Chondrocyte (in vitro differentiated cells): ENCODE results near the gene DHX57. TPM values are rescaled to one million over a fixed set of nuclear protein-coding genes. Genes with fewer than 3 reads are reported as not detected.
A peak's percentile ranks its signal among the peaks of the same experiment; 100 is the strongest.

Experiments used
- DNase-seq: peaks from one replicate; pipeline ENCODE4 v3.0.0; 2021; ENCODE audit warnings: mixed read lengths, low spot score
- H3K27ac Mint-ChIP-seq: one replicate; pipeline ENCODE4 v1.8.0; 2021; ENCODE audit warnings: mild to moderate bottlenecking, moderate library complexity, mixed read lengths; ENCODE audit not compliant: unreplicated experiment
- H3K27me3 Mint-ChIP-seq: 2 replicates; pipeline ENCODE4 v1.8.0; 2021; ENCODE audit warnings: low read depth, mixed read lengths
- H3K36me3 Mint-ChIP-seq: 2 replicates; pipeline ENCODE4 v1.8.0; 2021; ENCODE audit warnings: low read depth, mixed read lengths
- H3K4me1 Mint-ChIP-seq: 2 replicates; pipeline ENCODE4 v1.8.0; 2021; ENCODE audit warnings: low read depth, mild to moderate bottlenecking, mixed read lengths
- H3K4me3 Mint-ChIP-seq: one replicate; pipeline ENCODE4 v1.8.0; 2021; ENCODE audit warnings: mild to moderate bottlenecking, moderate library complexity, mixed read lengths; ENCODE audit not compliant: unreplicated experiment
- H3K9me3 Mint-ChIP-seq: 2 replicates; pipeline ENCODE4 v1.8.0; 2021; ENCODE audit warnings: low read depth, mixed read lengths
- total RNA-seq: library from RNA; stranded (reverse); gene quantifications from 3 replicates; pipeline ENCODE4 v1.2.1, GENCODE V29; 2021
- TF ChIP-seq, protein P1 (sequence below): fragments of 200-600 bp; sonication (generic); IDR thresholded peaks from 2 replicates; pipeline ENCODE4 v1.5.0; 2021; ENCODE audit warnings: antibody characterized with exemption, mild to moderate bottlenecking, moderate library complexity

The DHX57 gene
- total RNA-seq, 1 donor from 2014 or later: 18.2 TPM

DNA sequence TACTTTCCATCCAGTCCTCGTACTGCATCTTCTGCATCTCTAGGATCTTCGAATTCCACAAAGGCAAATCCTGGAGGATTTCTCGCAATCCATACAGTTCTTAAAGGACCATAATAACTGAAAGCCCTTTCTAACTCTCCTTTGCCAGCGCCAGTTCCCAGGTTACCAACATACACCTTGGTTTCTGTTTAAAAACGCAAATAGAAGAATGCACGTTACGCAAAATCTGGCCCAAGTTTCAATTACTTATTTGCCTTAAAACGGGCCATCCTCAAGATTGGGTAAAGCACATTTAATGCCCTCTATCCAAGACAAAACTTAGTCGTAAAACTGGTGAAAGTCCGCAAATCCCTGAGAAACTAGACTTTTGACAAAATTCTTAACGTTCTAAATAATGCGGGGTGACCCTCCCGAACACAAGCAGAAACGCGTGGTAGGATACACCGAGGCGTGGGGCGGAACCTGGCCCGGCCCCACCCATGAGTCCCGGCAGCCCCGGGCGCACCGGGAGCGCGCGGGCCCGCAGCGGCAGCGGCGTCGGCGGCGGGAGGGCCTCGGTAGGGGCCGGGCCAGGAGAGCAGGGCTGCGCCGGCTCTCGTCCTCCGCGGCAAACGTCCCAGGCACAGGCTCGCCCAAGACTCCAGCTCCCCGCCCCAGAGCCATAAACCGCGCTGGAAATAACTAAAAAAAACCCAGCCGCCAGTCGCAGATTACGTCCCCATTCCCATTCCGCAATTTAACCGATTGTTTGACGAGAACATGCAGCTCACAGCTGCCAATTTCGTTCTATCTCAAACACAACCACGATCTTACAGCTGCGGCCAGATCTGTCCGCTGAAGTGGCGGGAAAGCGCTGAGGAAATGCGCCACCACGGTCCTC is 125.5 kb downstream of the DHX57 start:
- H3K36me3 Mint-ChIP-seq: peaks cover 37% of the 10 kb centered on the region
- H3K27me3 Mint-ChIP-seq: no peaks in the 10 kb centered on the region
- TF ChIP-seq, protein P1, sequence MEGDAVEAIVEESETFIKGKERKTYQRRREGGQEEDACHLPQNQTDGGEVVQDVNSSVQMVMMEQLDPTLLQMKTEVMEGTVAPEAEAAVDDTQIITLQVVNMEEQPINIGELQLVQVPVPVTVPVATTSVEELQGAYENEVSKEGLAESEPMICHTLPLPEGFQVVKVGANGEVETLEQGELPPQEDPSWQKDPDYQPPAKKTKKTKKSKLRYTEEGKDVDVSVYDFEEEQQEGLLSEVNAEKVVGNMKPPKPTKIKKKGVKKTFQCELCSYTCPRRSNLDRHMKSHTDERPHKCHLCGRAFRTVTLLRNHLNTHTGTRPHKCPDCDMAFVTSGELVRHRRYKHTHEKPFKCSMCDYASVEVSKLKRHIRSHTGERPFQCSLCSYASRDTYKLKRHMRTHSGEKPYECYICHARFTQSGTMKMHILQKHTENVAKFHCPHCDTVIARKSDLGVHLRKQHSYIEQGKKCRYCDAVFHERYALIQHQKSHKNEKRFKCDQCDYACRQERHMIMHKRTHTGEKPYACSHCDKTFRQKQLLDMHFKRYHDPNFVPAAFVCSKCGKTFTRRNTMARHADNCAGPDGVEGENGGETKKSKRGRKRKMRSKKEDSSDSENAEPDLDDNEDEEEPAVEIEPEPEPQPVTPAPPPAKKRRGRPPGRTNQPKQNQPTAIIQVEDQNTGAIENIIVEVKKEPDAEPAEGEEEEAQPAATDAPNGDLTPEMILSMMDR: no peak
- peaks cover 38% of the 10 kb centered on the region for H3K4me1 Mint-ChIP-seq
- peak overlapping the region; percentile 89 for H3K4me3 Mint-ChIP-seq
- H3K9me3 Mint-ChIP-seq: no peaks in the 10 kb centered on the region
- DNase-seq: no peak
- peak overlapping the region; percentile 95 for H3K27ac Mint-ChIP-seq

DNA sequence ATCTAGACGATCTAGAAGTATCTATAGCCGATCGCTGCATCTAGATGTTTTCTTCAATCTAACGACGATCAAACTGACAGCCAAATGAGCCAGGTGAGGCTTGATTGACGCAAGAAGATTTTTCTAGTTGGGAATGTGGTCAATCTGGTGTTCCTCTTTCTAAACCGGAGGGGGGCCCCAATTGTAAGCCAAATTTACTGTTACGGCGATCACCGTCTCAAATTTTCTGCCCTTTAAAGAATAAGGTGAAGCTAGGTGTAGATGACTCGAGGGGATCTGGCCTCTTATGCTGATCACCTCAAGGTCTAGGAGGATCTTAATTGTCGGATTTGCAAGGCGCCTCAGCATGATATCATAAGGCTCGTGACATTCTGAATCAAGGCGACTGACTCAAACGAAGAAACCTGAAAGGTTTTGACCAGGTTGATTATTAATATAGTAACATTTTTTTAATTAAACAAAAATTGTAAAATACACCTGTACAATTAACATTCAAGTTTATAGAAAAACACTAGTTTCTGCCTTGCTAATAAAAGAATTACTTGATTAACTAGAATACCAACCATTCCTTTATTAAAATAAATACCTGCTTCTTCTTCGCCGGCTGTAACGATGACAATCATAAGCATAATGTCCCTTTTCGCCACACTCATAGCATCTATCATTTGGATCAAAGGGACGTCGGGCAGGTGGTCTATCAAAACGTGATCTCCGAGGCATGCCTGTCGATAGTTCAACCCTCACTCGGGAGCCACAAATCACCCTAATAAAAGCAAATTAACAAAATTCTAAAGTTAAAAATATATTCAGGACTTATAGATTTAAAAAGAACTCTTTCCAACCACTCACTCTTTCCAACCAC is 126.6 kb downstream of the DHX57 start:
- DNase-seq: no peak
- H3K36me3 Mint-ChIP-seq: peaks cover 40% of the 10 kb centered on the region
- H3K9me3 Mint-ChIP-seq: no peaks in the 10 kb centered on the region
- TF ChIP-seq, protein P1: no peak
- peak overlapping the region; percentile 89 for H3K4me3 Mint-ChIP-seq
- H3K4me1 Mint-ChIP-seq: peaks cover 38% of the 10 kb centered on the region
- no peaks in the 10 kb centered on the region for H3K27me3 Mint-ChIP-seq
- H3K27ac Mint-ChIP-seq: peak overlapping the region; percentile 24

DNA sequence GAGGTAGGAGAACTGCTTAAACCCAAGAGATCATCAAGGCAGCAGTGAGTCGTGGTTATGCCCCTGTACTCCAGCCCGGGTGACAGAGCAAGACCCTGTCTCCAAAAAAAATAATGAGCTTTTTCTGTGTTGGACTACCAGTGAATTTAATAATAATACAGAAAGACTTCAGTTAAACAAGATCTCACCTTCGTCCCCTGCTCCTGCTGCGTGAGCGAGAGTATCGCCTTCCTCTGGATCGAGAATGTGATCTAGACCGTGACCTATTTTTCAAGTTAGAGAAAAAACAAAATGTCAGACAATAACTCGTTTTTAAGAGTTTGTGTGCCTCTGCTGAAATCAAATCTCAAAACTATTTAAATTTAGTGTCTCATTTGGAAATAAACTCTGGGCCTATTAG is 127.3 kb downstream of the DHX57 start:
- TF ChIP-seq, protein P1: no peak
- H3K27ac Mint-ChIP-seq: peak overlapping the region; percentile 1
- no peak for DNase-seq
- no peaks in the 10 kb centered on the region for H3K27me3 Mint-ChIP-seq
- no peaks in the 10 kb centered on the region for H3K9me3 Mint-ChIP-seq
- peaks cover 38% of the 10 kb centered on the region for H3K4me1 Mint-ChIP-seq
- peaks cover 43% of the 10 kb centered on the region for H3K36me3 Mint-ChIP-seq
- no peak overlapping the region for H3K4me3 Mint-ChIP-seq

DNA sequence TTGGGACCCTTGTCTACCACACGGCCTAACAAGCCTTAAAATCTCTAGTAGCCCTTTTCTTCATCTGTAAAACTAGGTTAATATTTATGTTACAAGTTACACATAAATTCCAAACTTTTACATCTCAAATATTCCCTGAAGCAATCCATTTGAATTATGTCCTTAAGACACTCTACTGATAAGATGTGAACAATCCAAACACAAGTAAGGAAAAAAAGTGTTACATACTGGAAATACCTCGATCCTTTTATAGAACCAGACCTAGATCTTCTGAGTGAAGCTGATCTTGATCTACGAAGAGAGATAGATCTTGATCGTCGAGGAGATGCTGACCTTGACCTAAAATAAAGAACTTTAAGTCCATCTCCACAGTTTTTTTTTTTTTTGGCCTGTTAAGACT is 127.9 kb downstream of the DHX57 start:
- DNase-seq: no peak
- Mint-ChIP-seq H3K4me3 (no peak overlapping the region), H3K4me1 (peaks cover 38% of the 10 kb centered on the region), H3K27me3 (no peaks in the 10 kb centered on the region), H3K9me3 (no peaks in the 10 kb centered on the region), H3K36me3 (peaks cover 43% of the 10 kb centered on the region), H3K27ac (peak overlapping the region; percentile 3)
- TF ChIP-seq, protein P1: no peak

Other genes with a start within 250 kb of the DHX57 start
- 4.7 to 6.5 TPM (median 4.8 TPM) in 3 replicates for gene GALM, start 209.8 kb downstream of the DHX57 start, total RNA-seq
- gene SRSF7, start 124.6 kb downstream of the DHX57 start, total RNA-seq: 63.6 to 87.0 TPM (median 67.5 TPM) in 3 replicates
- gene GEMIN6, start 97.7 kb downstream of the DHX57 start, total RNA-seq: 9.8 to 12.6 TPM (median 12.0 TPM) in 3 replicates
- 9.5 to 20.0 TPM (median 9.8 TPM) in 3 replicates for gene MORN2, start within 50 bp of the DHX57 start, total RNA-seq
- 0.28 to 0.87 TPM (median 0.51 TPM) in 3 replicates for gene ARHGEF33, start 13.9 kb upstream of the DHX57 start, total RNA-seq
- 37.2 to 43.4 TPM (median 40.2 TPM) in 3 replicates for gene SOS1, start 245.1 kb upstream of the DHX57 start, total RNA-seq